ENCODE results near the gene SAP30.

Gene SAP30

GRCh38 chr4:173367946-173368345, 2.8 kb upstream of the SAP30 start:
- no peak for DNase-seq

GRCh38 chr4:173370130-173370476, 651 bp upstream of the SAP30 start:
- DNase-seq = peak in 1 of 3 donors; percentile 31

- peak; percentile 71 to 82 (median 74) for DNase-seq
Measured at GRCh38 chr4:173371292-173372192, 788 bp downstream of the SAP30 start.

GRCh38 chr4:173374588-173374987, 3.8 kb downstream of the SAP30 start:
- DNase-seq = no peak

GRCh38 chr4:173379929-173380328, 9.2 kb downstream of the SAP30 start:
- no peak for DNase-seq

- no peak for DNase-seq
Measured at GRCh38 chr4:173380987-173381386, 10.2 kb downstream of the SAP30 start.

GRCh38 chr4:173381610-173382009, 10.9 kb downstream of the SAP30 start:
- DNase-seq = no peak

GRCh38 chr4:173382349-173382748, 11.6 kb downstream of the SAP30 start:
- DNase-seq = no peak

- DNase-seq = no peak
Measured at GRCh38 chr4:173386751-173387150, 16.0 kb downstream of the SAP30 start.

- no peak for DNase-seq
Measured at GRCh38 chr4:173391701-173392100, 20.9 kb downstream of the SAP30 start.

GRCh38 chr4:173397604-173398003, 26.9 kb downstream of the SAP30 start:
- DNase-seq = no peak

GRCh38 chr4:173398220-173398619, 27.5 kb downstream of the SAP30 start:
- DNase-seq = no peak

GRCh38 chr4:173398779-173399415, 28.1 kb downstream of the SAP30 start, which contains the start of gene SCRG1:
TSS of gene SCRG1 (minus strand) at chr4:173399116. CDS start at chr4:173391414, 7,702 bp downstream.
- DNase-seq = no peak

GRCh38 chr4:173401063-173401462, 30.3 kb downstream of the SAP30 start:
- no peak for DNase-seq

GRCh38 chr4:173403051-173403450, 32.3 kb downstream of the SAP30 start:
- no peak for DNase-seq

GRCh38 chr4:173404296-173404865, 33.6 kb downstream of the SAP30 start:
- no peak for DNase-seq

GRCh38 chr4:173405840-173406606, 35.3 kb downstream of the SAP30 start:
- DNase-seq = no peak

GRCh38 chr4:173410079-173410478, 39.3 kb downstream of the SAP30 start:
- no peak for DNase-seq

GRCh38 chr4:173411106-173411693, 40.4 kb downstream of the SAP30 start:
- DNase-seq = no peak

- DNase-seq = peak; percentile 24 to 66 (median 28)
Measured at GRCh38 chr4:173413036-173413435, 42.3 kb downstream of the SAP30 start.

- no peak for DNase-seq
Measured at GRCh38 chr4:173414456-173414855, 43.7 kb downstream of the SAP30 start.

- DNase-seq = peak; percentile 55 to 81 (median 79)
Measured at GRCh38 chr4:173415092-173415491, 44.3 kb downstream of the SAP30 start.
